Muscle layer of colon (tissue), 2 donors: Measurements from ENCODE around the gene BRAF.
"Not testable (repeated sequence)": the region's sequence is repeated elsewhere in the genome, so short reads cannot be mapped to it uniquely, and the experiment has no call there.

ENCODE experiments used
- H3K27ac ChIP-seq: one replicate; pipeline ENCODE4 v1.7.0; 2013; ENCODE audit warnings: low read depth, mild to moderate bottlenecking, low read length, moderate library complexity
- H3K27me3 ChIP-seq, 2 donors: one replicate each; pipeline ENCODE4 v1.7.0; 2013; ENCODE audit warnings: low read length in 2 of 2, mild to moderate bottlenecking in 2 of 2; ENCODE audit not compliant: insufficient read depth in 2 of 2, control insufficient read depth in 1 of 2
- H3K36me3 ChIP-seq: one replicate; pipeline ENCODE4 v1.7.0; 2013; ENCODE audit warnings: mild to moderate bottlenecking, low read length; ENCODE audit not compliant: insufficient read depth
- H3K4me1 ChIP-seq: one replicate; pipeline ENCODE4 v1.7.0; 2013; ENCODE audit warnings: mild to moderate bottlenecking, low read length; ENCODE audit not compliant: insufficient read depth
- H3K4me3 ChIP-seq, 2 donors: one replicate each; pipeline ENCODE4 v1.7.0; 2013; ENCODE audit warnings: low read length in 2 of 2, low read depth in 1 of 2, mild to moderate bottlenecking in 1 of 2, moderate library complexity in 1 of 2
- H3K9ac ChIP-seq: one replicate; pipeline ENCODE4 v1.7.0; 2013; ENCODE audit warnings: low read length
- H3K9me3 ChIP-seq: one replicate; pipeline ENCODE4 v1.7.0; 2013; ENCODE audit warnings: mild to moderate bottlenecking, low read length
- donor health status: abdominal sarcoma.
- donor health status: Adenocarcinoma of cecum.

The BRAF gene

GRCh38 chr7:140685407-140686087 is 239.2 kb downstream of the BRAF start:
- H3K4me3 ChIP-seq, result no peak overlapping the region
- no peaks in the 10 kb centered on the region for H3K4me1 ChIP-seq
- H3K27me3 ChIP-seq, result no peaks in the 10 kb centered on the region
- peaks cover 24% of the 10 kb centered on the region for H3K36me3 ChIP-seq
- H3K9ac ChIP-seq, result no peak overlapping the region
- H3K27ac ChIP-seq, result no peak overlapping the region
- H3K9me3 ChIP-seq, result no peaks in the 10 kb centered on the region

GRCh38 chr7:140684066-140684950 is 240.4 kb downstream of the BRAF start:
- Histone ChIP-seq H3K9me3 (no peaks in the 10 kb centered on the region), H3K4me3 (no peak overlapping the region), H3K27ac (no peak overlapping the region), H3K9ac (no peak overlapping the region), H3K4me1 (no peaks in the 10 kb centered on the region), H3K36me3 (peaks cover 30% of the 10 kb centered on the region), H3K27me3 (no peaks in the 10 kb centered on the region)

DNA sequence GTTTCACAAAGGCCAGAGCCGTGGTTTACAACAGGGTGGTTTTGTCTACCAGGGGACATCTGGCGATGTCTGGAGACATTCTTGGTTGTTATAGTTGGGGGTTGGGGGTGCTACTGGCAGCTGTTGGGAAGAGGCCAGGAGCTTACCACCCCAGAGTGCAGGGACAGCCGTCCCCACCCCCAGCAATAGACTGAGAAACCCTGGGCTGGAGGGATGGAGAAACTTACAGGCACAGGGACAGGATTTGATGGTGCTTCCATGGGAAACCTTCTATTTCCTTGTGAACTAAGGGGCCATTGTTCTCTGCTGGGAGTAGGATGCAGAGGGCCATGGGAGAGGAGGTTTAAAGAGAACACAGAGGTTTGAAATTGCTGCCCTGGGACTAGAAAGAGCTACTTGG is 241.1 kb downstream of the BRAF start:
- H3K27me3 ChIP-seq, result no peaks in the 10 kb centered on the region
- no peaks in the 10 kb centered on the region for H3K4me1 ChIP-seq
- no peak overlapping the region for H3K27ac ChIP-seq
- peaks cover 35% of the 10 kb centered on the region for H3K36me3 ChIP-seq
- no peak overlapping the region for H3K9ac ChIP-seq
- H3K9me3 ChIP-seq, result no peaks in the 10 kb centered on the region
- no peak overlapping the region for H3K4me3 ChIP-seq

DNA sequence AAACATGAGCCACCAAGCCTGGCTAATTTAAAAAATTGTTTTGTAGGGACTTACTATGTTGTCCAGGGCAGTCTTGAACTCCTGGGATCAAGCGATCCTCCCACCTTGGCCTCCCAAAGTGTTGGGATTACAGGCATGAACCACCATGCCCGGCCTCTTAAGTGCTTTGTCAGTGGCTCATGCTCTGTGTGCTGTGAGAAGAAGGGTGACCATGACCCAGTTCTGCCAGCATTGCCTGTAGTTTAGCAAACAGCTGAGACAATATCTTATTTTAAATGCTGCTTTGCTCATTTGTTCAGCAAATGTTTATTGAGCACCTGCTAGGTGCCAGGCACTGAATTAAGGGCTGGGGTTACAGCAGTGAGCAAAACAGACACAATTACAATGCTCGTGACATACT is 243.0 kb downstream of the BRAF start:
- Histone ChIP-seq H3K9me3 (no peaks in the 10 kb centered on the region), H3K4me1 (no peaks in the 10 kb centered on the region), H3K36me3 (peaks cover 33% of the 10 kb centered on the region), H3K4me3 (no peak overlapping the region), H3K27ac (no peak overlapping the region), H3K27me3 (no peaks in the 10 kb centered on the region), H3K9ac (no peak overlapping the region)

- no peaks in the 10 kb centered on the region for H3K27me3 ChIP-seq
Measured at GRCh38 chr7:140680886-140681285, 243.8 kb downstream of the BRAF start.

DNA sequence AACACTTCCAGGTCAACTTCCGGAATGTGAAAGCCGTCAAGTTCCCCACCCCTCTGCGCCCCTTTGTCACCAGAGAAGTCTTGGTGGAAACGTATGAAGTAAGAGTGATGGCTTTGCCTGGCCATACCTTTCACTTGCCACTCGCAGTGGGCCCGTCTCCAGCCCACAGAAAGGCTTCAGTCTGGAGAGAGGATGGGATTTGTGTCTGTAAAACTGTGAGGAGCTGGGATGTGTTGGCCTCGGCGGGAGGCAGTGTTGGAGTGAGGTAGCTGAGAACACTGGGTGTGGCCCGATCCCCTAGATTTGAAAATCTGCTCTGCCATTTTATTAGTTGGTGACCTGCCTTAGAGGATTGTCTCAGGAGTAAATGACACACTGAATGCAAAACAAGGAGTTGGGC is 245.5 kb downstream of the BRAF start:
- Histone ChIP-seq H3K9me3 (no peaks in the 10 kb centered on the region), H3K9ac (no peak overlapping the region), H3K36me3 (peaks cover 40% of the 10 kb centered on the region), H3K27me3 (no peaks in the 10 kb centered on the region), H3K4me3 (no peak overlapping the region), H3K27ac (no peak overlapping the region), H3K4me1 (peaks cover 18% of the 10 kb centered on the region)

More at GRCh38 chr7:140680886-140681285, 243.8 kb downstream of the BRAF start:
- no peak overlapping the region for H3K9ac ChIP-seq
- no peaks in the 10 kb centered on the region for H3K9me3 ChIP-seq
- H3K27ac ChIP-seq, result no peak overlapping the region
- H3K4me3 ChIP-seq, result no peak overlapping the region
- H3K4me1 ChIP-seq, result peaks cover 1% of the 10 kb centered on the region
- peaks cover 40% of the 10 kb centered on the region for H3K36me3 ChIP-seq

DNA sequence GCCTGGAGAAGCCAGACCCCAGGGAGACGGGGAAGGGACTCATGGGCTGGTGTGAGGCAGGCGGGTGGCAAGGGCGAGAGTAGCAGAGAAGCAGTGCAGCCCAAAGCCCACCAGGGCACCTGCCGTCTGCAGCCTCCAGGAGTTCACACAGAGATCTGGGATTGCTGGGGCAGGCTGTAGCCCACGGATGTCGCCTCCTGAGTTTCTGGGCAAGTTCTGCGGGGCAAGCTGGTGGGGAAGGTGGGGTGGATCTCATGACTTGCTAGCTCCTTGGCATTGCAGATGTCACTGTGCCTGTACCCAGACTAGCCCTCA is 246.0 kb downstream of the BRAF start:
- Histone ChIP-seq H3K4me3 (no peak overlapping the region), H3K4me1 (peaks cover 23% of the 10 kb centered on the region), H3K9me3 (no peaks in the 10 kb centered on the region), H3K27me3 (no peaks in the 10 kb centered on the region), H3K9ac (no peak overlapping the region), H3K36me3 (peaks cover 39% of the 10 kb centered on the region), H3K27ac (no peak overlapping the region)

DNA sequence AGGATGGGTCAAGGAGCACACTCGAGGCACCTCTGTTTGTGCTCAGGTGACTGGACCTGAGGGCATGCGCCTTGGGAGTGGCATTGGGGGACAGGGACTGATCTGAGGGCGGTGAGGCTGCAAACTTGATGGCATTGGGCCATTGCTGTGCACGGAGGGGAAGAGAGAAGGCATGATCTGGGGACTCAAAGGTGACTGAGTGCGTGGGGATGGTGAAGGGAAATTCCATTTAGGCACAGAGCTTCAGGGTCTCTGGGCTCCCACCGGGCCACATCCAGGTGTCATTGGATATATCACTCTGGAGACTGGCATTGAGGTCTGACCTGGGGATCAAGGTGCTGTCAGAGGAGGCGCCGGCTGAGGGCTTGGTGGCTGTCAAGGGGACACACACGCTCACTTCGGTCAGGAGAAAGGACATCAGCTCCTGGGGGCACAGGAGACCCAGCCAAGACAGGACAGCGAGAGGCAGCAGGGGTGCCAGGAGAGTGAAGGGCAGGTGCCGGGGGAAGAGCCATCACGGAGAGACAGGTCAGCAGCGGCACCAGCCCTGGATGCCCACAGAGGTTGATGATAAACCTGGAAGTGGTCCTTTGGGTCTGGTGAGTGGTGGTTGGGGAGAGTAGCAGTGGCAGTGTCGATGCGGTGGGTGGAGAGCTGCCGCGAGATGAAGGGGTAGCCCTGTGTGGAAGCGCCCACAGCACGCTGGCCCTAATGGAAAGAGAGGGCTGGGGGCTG is 246.5 kb downstream of the BRAF start:
- H3K9me3 ChIP-seq, result no peaks in the 10 kb centered on the region
- no peak overlapping the region for H3K9ac ChIP-seq
- H3K27ac ChIP-seq, result no peak overlapping the region
- H3K4me3 ChIP-seq, result no peak overlapping the region
- H3K4me1 ChIP-seq, result peaks cover 26% of the 10 kb centered on the region
- H3K36me3 ChIP-seq, result peaks cover 34% of the 10 kb centered on the region
- H3K27me3 ChIP-seq, result no peaks in the 10 kb centered on the region

DNA sequence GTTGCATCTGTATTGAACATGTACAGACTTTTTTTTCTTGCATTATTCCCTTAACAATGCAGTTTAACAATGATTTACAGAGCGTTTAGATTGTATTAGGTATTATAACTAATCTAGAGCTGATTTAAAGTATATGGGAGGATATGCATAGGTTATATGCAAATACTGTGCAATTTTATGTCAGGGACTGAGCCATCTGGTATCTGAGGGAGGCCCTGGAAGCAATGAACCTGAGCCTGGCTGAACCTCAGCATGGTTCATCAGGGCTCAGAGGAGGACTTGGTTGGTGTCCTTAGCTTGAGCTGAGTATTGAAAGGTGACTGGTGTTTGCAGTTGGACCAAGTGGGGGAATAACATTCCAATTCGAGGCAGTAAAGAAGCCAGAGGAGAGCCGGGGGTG is 247.2 kb downstream of the BRAF start:
- H3K27me3 ChIP-seq, result no peaks in the 10 kb centered on the region
- no peak overlapping the region for H3K9ac ChIP-seq
- no peak overlapping the region for H3K4me3 ChIP-seq
- H3K27ac ChIP-seq, result no peak overlapping the region
- H3K36me3 ChIP-seq, result peaks cover 34% of the 10 kb centered on the region
- H3K9me3 ChIP-seq, result no peaks in the 10 kb centered on the region
- H3K4me1 ChIP-seq, result peaks cover 26% of the 10 kb centered on the region

GRCh38 chr7:140676956-140677355 is 247.8 kb downstream of the BRAF start:
- not testable (repeated sequence) for H3K9ac ChIP-seq, H3K4me3 ChIP-seq, H3K27me3 ChIP-seq, H3K27ac ChIP-seq, H3K9me3 ChIP-seq
- Histone ChIP-seq H3K4me1 (peaks cover 26% of the 10 kb centered on the region), H3K36me3 (peaks cover 34% of the 10 kb centered on the region)

- Histone ChIP-seq H3K9me3 (no peaks in the 10 kb centered on the region), H3K36me3 (peaks cover 34% of the 10 kb centered on the region), H3K27me3 (no peaks in the 10 kb centered on the region), H3K4me3 (no peak overlapping the region), H3K9ac (no peak overlapping the region), H3K27ac (no peak overlapping the region), H3K4me1 (peaks cover 26% of the 10 kb centered on the region)
Measured at GRCh38 chr7:140676306-140676705, 248.4 kb downstream of the BRAF start.
